Measurements from ENCODE around the gene SEPTIN3.

The SEPTIN3 gene

GRCh38 chr22:42018224-42018623 is 49.0 kb downstream of the SEPTIN3 start:
- no peak for DNase-seq (ENCODE audit: low read depth in 2 of 2)

Measured in stimulated activated CD4-positive, alpha-beta T cell treated with anti-CD3 and anti-CD28 coated beads, Interleukin-1b, Interleukin-23, amount 100 ng/mL, for 4 hours (primary cell).